Activated CD4-positive, alpha-beta T cell treated with anti-CD3 and anti-CD28 coated beads, Interleukin-2, Interleukin-4, amounts not matched to agents 100 ng/mL and 50 ng/mL, durations not matched to agents 16 hours and 8 hours (primary cell): ENCODE measurements around the gene CRTC3.
"Not testable (repeated sequence)": the region's sequence is repeated elsewhere in the genome, so short reads cannot be mapped to it uniquely, and the experiment has no call there.

ENCODE experiments used
- DNase-seq: peaks from one replicate; pipeline ENCODE4 v3.0.0-alpha.2; 2020; ENCODE audit warnings: low spot score

The CRTC3 gene

DNA sequence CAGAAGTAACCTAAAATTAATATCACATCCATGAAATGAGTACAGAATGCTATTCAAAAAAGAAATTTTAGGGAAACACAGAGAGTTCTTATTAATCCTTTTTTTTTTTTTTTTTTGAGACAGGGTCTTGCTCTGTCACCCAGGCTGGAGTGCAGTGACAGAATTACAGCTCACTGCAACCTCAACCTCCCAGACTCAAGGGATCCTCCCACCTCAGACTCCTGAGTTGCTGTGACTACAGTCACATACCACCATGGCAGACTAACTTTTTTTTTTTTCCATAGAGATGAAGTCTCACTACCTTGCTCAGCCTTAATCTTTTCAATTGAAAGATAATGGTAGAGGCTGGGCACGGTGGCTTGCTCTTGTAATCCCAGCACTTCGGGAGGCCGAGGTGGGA lies 6.3 kb upstream of the CRTC3 start:
- DNase-seq, result no peak

GRCh38 chr15:90524018-90524803 lies 5.5 kb upstream of the CRTC3 start:
- DNase-seq, result not testable (repeated sequence)

DNA sequence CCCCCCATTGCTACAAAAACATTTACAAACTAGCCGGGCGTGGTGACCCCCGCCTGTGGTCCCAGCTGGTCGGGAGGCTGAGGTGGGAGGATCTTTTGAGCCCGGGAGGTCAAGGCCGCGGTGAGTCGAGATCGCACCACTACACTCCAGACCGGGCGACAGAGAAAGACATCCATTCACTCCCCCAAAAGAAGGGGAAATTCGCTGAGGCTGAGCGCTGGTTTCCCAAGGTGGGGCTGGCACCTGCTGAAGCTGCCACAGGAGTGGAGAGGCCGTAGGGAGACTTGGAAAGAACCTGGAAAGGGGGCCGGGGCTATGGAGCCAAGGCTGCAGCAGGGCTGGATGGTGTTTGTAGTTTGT lies 732 bp upstream of the CRTC3 start:
- DNase-seq, result no peak

DNA sequence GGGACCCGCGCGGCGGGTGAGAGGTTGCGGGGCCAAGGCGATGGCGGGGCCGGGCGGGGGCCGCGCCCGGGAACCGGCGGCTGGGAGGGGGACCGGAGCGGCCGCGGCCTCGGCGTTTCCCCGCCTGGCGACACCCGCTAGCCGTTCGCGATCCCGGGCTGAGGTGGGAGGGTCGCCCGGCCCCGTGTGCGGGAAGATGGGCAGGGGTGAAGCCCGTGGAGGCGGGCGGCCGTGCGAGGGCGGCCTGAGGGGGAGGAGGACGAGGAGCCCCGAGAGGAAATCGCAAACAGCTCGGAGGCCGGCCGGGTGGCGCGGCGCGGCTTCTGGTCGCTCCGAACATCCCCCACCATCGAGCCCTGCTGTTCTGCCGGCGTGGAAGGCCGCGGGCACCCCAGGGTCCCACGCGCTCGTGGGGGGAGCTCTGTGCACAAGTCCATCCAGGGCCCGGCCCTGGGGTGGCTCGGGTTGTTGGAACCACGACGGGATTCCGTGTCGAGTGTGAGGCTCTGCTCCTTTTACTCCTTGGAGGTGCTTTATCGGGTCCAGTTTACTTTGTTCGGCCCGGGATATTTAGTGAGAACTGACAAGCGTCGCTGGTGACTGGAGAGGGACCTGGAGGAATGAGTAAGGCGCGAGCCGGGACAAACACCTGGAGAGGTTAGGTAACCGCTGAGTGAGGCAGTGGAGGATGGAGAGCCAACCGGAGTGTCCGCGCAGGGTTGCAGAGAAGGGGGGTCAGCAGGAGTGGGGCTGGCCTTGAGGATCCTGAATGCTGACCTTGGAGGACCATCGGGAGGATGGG lies 728 bp downstream of the CRTC3 start:
- DNase-seq, result peak; percentile 40

DNA sequence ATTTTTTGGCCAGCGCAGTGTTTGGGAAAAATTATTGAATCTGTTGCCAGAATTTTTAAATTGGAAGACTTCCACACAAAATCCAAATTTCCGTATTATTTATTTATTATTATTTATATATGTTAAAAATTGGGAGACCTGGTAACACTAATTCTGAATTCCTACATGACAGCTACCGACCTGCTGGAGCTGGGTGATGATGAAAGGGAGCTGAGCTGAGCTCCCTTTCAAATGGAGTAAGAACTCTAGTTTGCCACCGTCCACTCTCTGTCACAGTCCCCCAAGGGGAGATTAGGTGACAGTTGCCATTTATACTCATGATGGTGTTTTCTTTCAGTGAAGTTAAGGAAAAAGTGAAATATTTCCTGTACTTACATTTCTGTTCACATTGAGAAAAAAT lies 1.4 kb downstream of the CRTC3 start:
- DNase-seq, result no peak

GRCh38 chr15:90535254-90535653 lies 5.5 kb downstream of the CRTC3 start:
- no peak for DNase-seq

- DNase-seq, result peak; percentile 34
Observed at GRCh38 chr15:90539789-90540188, 10.1 kb downstream of the CRTC3 start.

DNA sequence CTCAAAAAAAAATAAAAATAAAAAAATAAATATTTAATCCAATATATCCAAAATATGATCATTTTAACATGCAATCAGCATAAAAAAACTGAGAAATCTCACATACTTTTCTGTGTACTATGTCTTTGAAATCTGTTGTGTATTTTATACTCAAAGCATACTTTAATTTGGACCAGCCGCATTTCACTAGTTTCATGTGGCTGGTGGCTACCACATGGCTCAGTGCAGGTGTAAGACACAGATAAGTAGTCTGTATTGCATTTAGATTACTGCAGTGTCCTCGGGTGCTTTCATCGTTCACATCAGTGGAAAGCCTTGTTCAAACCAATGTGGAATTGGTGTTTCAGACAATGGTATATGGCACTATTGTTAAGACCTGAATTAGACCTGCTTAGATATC lies 11.0 kb downstream of the CRTC3 start:
- DNase-seq, result no peak

- no peak for DNase-seq
Observed at GRCh38 chr15:90545095-90545494, 15.4 kb downstream of the CRTC3 start.

GRCh38 chr15:90547540-90547939 lies 17.8 kb downstream of the CRTC3 start:
- no peak for DNase-seq

DNA sequence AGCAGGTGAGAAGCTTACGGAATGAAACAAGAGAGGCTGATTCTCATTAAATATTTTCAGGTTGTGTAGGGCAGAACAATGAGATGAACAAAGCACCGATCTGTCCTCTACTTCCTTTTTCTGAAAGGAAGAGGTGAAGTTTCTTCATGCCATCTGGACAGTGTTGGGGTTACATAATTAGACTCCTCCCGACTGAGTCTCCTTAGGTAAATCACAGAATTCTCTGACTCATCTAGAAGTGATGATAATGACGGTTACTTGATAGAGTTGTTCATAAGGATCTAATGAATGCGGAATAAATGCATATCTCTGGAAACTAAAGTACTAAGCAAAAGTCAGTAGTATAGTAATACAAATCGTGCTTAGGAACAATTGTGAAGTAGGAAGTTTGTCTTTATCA lies 21.2 kb downstream of the CRTC3 start:
- no peak for DNase-seq

DNA sequence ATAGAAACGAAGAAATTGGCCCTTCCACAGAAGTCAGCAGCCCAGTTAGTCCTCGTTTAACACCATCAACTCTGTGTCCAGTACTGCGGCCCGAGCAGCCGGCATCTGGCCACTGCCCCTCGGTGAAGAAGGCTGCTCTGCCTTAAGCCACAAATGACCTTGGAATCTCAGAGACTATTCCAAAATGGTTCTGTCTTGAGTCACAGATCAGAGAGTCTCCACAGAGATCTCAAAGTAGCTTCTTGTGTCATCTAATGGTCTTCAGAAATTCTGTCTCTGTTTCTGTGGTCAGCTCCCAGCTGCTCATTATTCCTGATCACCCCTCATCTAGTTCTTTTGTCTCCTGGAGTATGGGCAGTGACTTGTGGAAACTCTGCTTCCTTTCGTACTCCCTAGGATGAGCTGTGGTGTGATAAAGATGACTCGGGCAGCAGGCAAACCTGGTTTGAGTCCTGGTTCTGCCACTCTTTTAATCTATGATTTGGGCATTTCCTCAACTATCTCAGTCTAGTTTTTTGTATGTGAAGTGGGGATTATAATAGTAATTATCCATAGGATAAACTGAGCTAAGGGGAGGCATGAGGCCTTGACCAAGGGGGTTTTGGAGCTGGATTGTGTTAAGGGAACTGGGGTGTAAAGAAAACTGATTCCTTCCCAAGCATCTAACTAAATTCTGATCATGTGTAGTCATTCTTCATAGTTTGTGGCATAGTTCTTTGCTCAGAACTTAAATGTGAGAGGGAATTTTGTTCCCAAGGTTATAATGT lies 22.6 kb downstream of the CRTC3 start:
- DNase-seq, result no peak

DNA sequence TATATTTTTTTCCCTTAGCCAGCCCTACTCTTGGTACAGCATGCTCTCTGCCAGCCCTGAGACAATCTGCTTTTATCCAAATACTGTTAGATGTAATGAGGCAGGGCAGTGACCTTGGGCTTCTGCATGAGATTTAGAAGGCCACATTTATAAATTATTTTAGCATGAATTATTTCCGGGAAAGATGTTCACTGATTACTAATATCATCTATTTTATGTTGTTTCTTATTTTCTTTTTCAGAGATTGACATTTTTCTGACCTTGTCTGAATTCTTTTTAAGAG lies 23.1 kb downstream of the CRTC3 start:
- no peak for DNase-seq

DNA sequence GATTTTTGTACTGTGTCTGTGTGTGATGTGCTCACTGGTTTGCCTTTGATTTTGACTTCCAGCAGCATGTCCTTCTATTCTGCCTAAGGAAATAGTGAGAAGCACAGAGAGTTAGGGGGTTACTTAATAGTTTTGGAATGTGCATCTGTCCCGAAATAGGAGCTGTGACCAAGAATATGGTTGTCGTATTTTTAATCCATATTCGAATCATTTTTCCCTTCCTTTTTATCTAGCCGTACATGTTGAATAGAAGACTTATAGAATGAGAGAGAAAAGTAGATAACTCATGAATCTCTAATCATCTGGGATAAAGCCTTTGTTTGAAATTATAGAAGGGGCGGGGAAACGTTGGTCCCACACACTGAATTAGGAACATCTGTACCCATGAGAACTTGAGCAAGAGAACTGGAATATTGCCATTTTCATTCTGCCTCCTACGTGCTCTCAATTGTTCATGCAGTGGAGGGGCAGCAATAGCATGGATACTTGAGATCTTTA lies 23.6 kb downstream of the CRTC3 start:
- no peak for DNase-seq

GRCh38 chr15:90557186-90558084 lies 27.7 kb downstream of the CRTC3 start:
- DNase-seq, result no peak

DNA sequence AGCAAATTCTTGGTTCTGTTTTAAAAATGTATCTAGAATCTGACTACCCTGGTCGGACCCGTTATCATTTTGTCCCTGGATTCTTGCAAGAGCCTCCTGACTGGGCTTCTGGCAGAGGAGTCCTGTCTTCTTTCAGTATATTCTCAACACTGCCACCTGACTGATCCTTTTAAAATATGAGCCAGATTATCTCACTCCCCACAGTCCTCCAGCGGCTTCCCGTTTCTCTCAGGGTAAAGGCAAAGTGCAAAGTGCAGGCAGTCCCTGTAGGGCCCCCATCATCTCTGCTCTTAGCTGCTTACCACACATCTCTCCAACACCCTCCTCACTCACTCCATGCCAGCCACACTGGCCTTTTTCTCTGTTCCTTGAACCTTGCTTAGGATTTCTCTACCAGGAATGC lies 28.4 kb downstream of the CRTC3 start:
- DNase-seq, result no peak

DNA sequence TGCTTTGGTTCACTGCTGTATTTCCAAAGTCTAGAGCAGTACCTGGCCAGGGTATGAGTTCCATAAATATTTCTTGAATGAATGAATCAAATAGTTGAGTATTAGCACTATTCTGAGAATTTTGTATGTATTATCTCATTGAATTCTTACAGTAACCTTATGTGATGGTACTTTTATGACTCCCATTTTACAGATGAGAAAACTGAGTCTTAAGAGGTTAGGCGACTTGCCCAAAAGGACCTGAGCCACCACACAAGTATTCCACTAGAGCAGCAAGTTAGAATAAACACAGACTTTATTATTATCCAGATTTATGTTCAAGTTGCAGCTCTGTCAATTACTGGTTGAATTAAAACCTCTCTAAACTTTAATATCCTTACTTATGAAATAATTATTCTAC lies 29.4 kb downstream of the CRTC3 start:
- DNase-seq, result no peak

DNA sequence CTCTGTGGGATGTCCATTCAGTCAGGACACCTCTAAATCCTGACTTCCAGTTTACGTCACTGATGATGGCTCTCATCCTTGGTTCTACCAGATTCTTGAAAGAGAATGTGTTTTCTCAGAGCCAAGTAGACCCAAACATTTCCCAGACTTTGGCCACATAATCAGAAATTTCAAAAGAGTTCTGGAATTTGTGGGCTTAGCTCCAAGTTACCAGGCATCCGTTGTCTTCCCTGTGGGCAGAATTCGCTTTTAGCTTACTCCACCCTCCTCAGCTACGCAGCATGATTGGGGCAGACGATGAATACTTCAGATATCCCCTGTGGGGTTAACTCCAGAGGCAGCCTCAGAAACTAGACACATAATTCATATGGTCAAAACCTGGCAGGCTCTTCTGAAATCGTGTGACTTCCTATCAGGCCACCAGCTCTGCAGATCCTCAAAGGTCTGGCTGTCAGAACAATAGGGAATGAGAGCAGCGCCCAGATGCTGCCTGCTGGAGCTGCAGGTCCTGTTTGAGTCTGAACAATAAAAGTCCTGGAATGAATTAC lies 30.6 kb downstream of the CRTC3 start:
- no peak for DNase-seq

GRCh38 chr15:90561344-90562244 lies 31.9 kb downstream of the CRTC3 start:
- no peak for DNase-seq

- DNase-seq, result no peak
Observed at GRCh38 chr15:90562669-90563068, 32.9 kb downstream of the CRTC3 start.
